Astrocyte (in vitro differentiated cells and primary cell): ENCODE results near the gene CKMT2. TPM values are rescaled to one million over a fixed set of nuclear protein-coding genes. Genes with fewer than 3 reads are reported as not detected.

Experiments
- DNase-seq: peaks from one replicate; pipeline ENCODE4 v3.0.0-alpha.2; 2010; ENCODE audit warnings: low read depth
- FAIRE-seq: peaks from 2 replicates; lab custom pipeline; 2011; peaks lifted over from hg19 to GRCh38; lab: Jason Lieb, UNC
- H2AFZ ChIP-seq: 2 replicates; pipeline ENCODE4 v1.6.0; 2012; ENCODE audit warnings: low read depth, low read length, inconsistent platforms
- H3K27ac ChIP-seq: 2 replicates; pipeline ENCODE4 v1.5.1; 2011; ENCODE audit warnings: low read depth, low read length, inconsistent platforms
- H3K27me3 ChIP-seq: 2 replicates; pipeline ENCODE4 v1.6.0; 2011; ENCODE audit warnings: low read length, inconsistent platforms; ENCODE audit not compliant: insufficient read depth
- H3K36me3 ChIP-seq: 2 replicates; pipeline ENCODE4 v1.5.1; 2011; ENCODE audit warnings: low read length, inconsistent platforms; ENCODE audit not compliant: insufficient read depth
- H3K4me1 ChIP-seq: 2 replicates; pipeline ENCODE4 v1.5.1; 2011; ENCODE audit warnings: low read length, inconsistent platforms; ENCODE audit not compliant: insufficient read depth
- H3K4me2 ChIP-seq: 2 replicates; pipeline ENCODE4 v1.6.0; 2012; ENCODE audit warnings: low read length, inconsistent platforms
- H3K4me3 ChIP-seq: 2 replicates; pipeline ENCODE4 v1.5.1; 2011; ENCODE audit warnings: low read depth, mild to moderate bottlenecking, low read length, inconsistent platforms; ENCODE audit not compliant: insufficient read depth
- H3K79me2 ChIP-seq: 2 replicates; pipeline ENCODE4 v1.6.0; 2012; ENCODE audit warnings: mild to moderate bottlenecking, low read length, inconsistent platforms; ENCODE audit not compliant: insufficient read depth
- H3K9ac ChIP-seq: 2 replicates; pipeline ENCODE4 v1.6.0; 2012; ENCODE audit warnings: mild to moderate bottlenecking, low read length, inconsistent platforms
- H3K9me3 ChIP-seq: 2 replicates; pipeline ENCODE4 v1.5.1; 2012; ENCODE audit warnings: low read depth, mild to moderate bottlenecking, low read length, inconsistent platforms; ENCODE audit not compliant: insufficient read depth
- H4K20me1 ChIP-seq: 2 replicates; pipeline ENCODE4 v1.6.0; 2012; ENCODE audit warnings: low read length, inconsistent platforms; ENCODE audit not compliant: insufficient read depth
- H3K27ac Mint-ChIP-seq: one replicate; pipeline ENCODE4 v1.8.0; 2021; ENCODE audit warnings: mild to moderate bottlenecking, mixed read lengths; ENCODE audit not compliant: unreplicated experiment
- H3K27me3 Mint-ChIP-seq: one replicate; pipeline ENCODE4 v1.8.0; 2021; ENCODE audit warnings: low read depth, mixed read lengths; ENCODE audit not compliant: unreplicated experiment
- H3K36me3 Mint-ChIP-seq: one replicate; pipeline ENCODE4 v1.8.0; 2021; ENCODE audit warnings: low read depth, mixed read lengths; ENCODE audit not compliant: unreplicated experiment
- H3K4me1 Mint-ChIP-seq: one replicate; pipeline ENCODE4 v1.8.0; 2021; ENCODE audit warnings: low read depth, mixed read lengths; ENCODE audit not compliant: unreplicated experiment
- H3K4me3 Mint-ChIP-seq: one replicate; pipeline ENCODE4 v1.8.0; 2021; ENCODE audit warnings: mild to moderate bottlenecking, moderate library complexity, mixed read lengths; ENCODE audit not compliant: unreplicated experiment
- H3K9me3 Mint-ChIP-seq: one replicate; pipeline ENCODE4 v1.8.0; 2021; ENCODE audit warnings: mild to moderate bottlenecking, mixed read lengths; ENCODE audit not compliant: unreplicated experiment
- EZH2 ChIP-seq: IDR thresholded peaks from 2 replicates; pipeline ENCODE4 v1.6.1; 2012; ENCODE audit warnings: mild to moderate bottlenecking, low read length, inconsistent platforms; ENCODE audit not compliant: insufficient read depth
- total RNA-seq: library from RNA; stranded (reverse); gene quantifications from 2 replicates; pipeline ENCODE4 v1.2.1, GENCODE V29; 2021
- TF ChIP-seq, protein P1 (sequence below): IDR thresholded peaks from 2 replicates; pipeline ENCODE4 v1.5.1; 2011; ENCODE audit warnings: low read depth, mild to moderate bottlenecking, inconsistent platforms, low read length, moderate library complexity; ENCODE audit not compliant: insufficient read depth

Gene CKMT2
- total RNA-seq, 1 donor from 2014 or later: 0.18 TPM

DNA sequence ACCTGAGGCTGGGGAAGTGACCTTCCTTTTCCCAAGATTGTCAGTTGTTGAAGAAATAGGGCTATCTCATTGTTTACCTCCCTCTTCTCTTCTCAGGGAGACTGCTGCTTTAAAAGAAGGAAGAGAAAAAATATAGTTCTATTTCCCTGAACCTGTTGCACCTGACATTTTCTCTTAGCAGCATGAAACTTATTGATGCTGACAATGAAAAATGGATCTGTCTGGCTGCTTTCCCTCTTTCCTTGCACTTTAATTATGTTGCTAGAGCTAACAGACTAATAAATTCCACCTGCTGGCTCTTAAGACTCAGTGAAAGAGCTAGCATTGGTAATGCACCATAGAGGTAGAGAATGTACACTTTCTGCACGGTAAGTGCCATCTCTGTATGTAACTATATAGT, 6.2 kb upstream of the CKMT2 start:
- Histone ChIP-seq H4K20me1 (no peaks in the 10 kb centered on the region), H3K4me1 (no peaks in the 10 kb centered on the region), H3K9me3 (no peaks in the 10 kb centered on the region), H2AFZ (no peak overlapping the region), H3K27me3 (no peaks in the 10 kb centered on the region), H3K36me3 (no peaks in the 10 kb centered on the region), H3K4me2 (no peak overlapping the region), H3K9ac (no peak overlapping the region), H3K79me2 (no peaks in the 10 kb centered on the region), H3K4me3 (no peak overlapping the region), H3K27ac (no peak overlapping the region)
- Mint-ChIP-seq H3K4me1 (no peaks in the 10 kb centered on the region), H3K4me3 (no peak overlapping the region), H3K9me3 (no peaks in the 10 kb centered on the region), H3K27ac (no peak overlapping the region), H3K27me3 (peaks cover 3% of the 10 kb centered on the region), H3K36me3 (no peaks in the 10 kb centered on the region)
- FAIRE-seq: no peak
- DNase-seq: no peak
- no peak for TF ChIP-seq EZH2
- TF ChIP-seq, protein P1, sequence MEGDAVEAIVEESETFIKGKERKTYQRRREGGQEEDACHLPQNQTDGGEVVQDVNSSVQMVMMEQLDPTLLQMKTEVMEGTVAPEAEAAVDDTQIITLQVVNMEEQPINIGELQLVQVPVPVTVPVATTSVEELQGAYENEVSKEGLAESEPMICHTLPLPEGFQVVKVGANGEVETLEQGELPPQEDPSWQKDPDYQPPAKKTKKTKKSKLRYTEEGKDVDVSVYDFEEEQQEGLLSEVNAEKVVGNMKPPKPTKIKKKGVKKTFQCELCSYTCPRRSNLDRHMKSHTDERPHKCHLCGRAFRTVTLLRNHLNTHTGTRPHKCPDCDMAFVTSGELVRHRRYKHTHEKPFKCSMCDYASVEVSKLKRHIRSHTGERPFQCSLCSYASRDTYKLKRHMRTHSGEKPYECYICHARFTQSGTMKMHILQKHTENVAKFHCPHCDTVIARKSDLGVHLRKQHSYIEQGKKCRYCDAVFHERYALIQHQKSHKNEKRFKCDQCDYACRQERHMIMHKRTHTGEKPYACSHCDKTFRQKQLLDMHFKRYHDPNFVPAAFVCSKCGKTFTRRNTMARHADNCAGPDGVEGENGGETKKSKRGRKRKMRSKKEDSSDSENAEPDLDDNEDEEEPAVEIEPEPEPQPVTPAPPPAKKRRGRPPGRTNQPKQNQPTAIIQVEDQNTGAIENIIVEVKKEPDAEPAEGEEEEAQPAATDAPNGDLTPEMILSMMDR: no peak

DNA sequence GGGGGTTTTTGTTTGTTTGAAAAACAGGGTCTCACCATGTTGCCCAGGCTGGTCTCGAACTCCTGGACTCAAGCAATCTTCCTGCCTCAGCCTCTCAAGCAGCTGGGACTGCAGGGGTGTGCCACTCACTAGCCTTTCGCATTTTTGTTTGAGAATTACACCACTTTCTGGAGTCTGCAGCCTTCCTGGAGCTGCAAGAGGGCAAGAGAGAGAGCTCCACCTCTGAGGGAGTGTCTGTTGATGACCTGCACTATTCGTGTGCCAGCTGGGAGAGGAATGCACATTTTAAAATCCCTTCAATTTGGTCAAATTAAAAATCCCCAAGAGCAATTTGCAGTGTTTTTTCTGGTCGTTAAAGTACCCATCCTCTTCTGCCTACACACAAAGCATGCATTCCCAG, 5.0 kb upstream of the CKMT2 start:
- TF ChIP-seq, protein P1: no peak
- no peak for TF ChIP-seq EZH2
- H3K4me2 ChIP-seq: no peak overlapping the region
- no peak overlapping the region for H3K4me3 ChIP-seq
- no peaks in the 10 kb centered on the region for H3K4me1 Mint-ChIP-seq
- no peak overlapping the region for H3K27ac Mint-ChIP-seq
- H3K4me1 ChIP-seq: no peaks in the 10 kb centered on the region
- H3K9ac ChIP-seq: no peak overlapping the region
- DNase-seq (no peak), FAIRE-seq (no peak)
- H3K9me3 ChIP-seq: no peaks in the 10 kb centered on the region
- H3K4me3 Mint-ChIP-seq: no peak overlapping the region
- no peaks in the 10 kb centered on the region for H3K36me3 Mint-ChIP-seq
- H3K9me3 Mint-ChIP-seq: no peaks in the 10 kb centered on the region
- H4K20me1 ChIP-seq: no peaks in the 10 kb centered on the region
- H3K36me3 ChIP-seq: no peaks in the 10 kb centered on the region
- H3K79me2 ChIP-seq: no peaks in the 10 kb centered on the region
- H3K27me3 ChIP-seq: no peaks in the 10 kb centered on the region
- H2AFZ ChIP-seq: no peak overlapping the region
- H3K27me3 Mint-ChIP-seq: peaks cover 5% of the 10 kb centered on the region
- H3K27ac ChIP-seq: no peak overlapping the region

DNA sequence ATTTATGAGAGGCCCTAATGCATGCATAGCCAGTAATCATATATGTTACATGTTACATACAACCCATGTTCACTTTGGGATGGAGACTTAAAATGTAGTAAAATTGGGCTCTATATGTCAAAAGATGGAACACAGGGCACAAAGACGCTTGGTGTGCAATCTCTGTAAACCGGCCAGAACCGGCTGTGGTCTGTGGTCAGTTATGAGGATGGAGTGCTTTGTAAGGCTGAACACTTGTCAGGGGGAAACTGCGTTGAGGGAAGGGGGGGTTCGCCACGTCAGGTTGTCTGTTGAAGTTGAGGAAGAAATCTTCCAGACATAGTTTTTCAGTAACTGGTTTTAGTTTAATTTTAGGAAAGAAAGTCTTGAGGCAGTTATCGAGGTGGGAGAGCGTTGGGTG, 2.7 kb upstream of the CKMT2 start:
- no peak overlapping the region for H3K4me3 Mint-ChIP-seq

More for the DNA sequence above, 2.7 kb upstream of the CKMT2 start:
- DNase-seq (no peak), FAIRE-seq (no peak)
- Histone ChIP-seq H3K36me3 (no peaks in the 10 kb centered on the region), H3K79me2 (no peaks in the 10 kb centered on the region), H4K20me1 (no peaks in the 10 kb centered on the region), H3K4me3 (no peak overlapping the region), H3K4me2 (no peak overlapping the region), H3K4me1 (no peaks in the 10 kb centered on the region), H3K9me3 (no peaks in the 10 kb centered on the region), H3K27me3 (no peaks in the 10 kb centered on the region), H2AFZ (no peak overlapping the region), H3K27ac (no peak overlapping the region), H3K9ac (no peak overlapping the region)
- Mint-ChIP-seq H3K36me3 (no peaks in the 10 kb centered on the region), H3K4me1 (no peaks in the 10 kb centered on the region), H3K27me3 (peaks cover 5% of the 10 kb centered on the region), H3K27ac (no peak overlapping the region), H3K9me3 (no peaks in the 10 kb centered on the region)
- TF ChIP-seq, protein P1: no peak
- TF ChIP-seq EZH2: no peak
